Stimulated activated naive CD8-positive, alpha-beta T cell treated with anti-CD3 and anti-CD28 coated beads, Interleukin-15, Interleukin-2, amounts not matched to agents 100 ng/mL and 50 ng/mL, for 24 hours (primary cell): Measurements from ENCODE around the gene AUTS2.

Experiments used
- H3K27ac Mint-ChIP-seq: one replicate; pipeline ENCODE4 v1.8.0; 2021; ENCODE audit warnings: mild to moderate bottlenecking, mixed read lengths
- H3K27me3 Mint-ChIP-seq: one replicate; pipeline ENCODE4 v1.8.0; 2021; ENCODE audit warnings: mixed read lengths
- H3K36me3 Mint-ChIP-seq: one replicate; pipeline ENCODE4 v1.8.0; 2021; ENCODE audit warnings: low read depth, mixed read lengths
- H3K4me1 Mint-ChIP-seq: one replicate; pipeline ENCODE4 v1.8.0; 2021; ENCODE audit warnings: low read depth, mixed read lengths
- H3K4me3 Mint-ChIP-seq: one replicate; pipeline ENCODE4 v1.8.0; 2021; ENCODE audit warnings: mild to moderate bottlenecking, mixed read lengths
- H3K9me3 Mint-ChIP-seq: one replicate; pipeline ENCODE4 v1.8.0; 2021; ENCODE audit warnings: mixed read lengths

Gene AUTS2

GRCh38 chr7:69673074-69673473 is 74.8 kb downstream of the AUTS2 start:
- no peak overlapping the region for H3K4me3 Mint-ChIP-seq
- peaks cover 1% of the 10 kb centered on the region for H3K4me1 Mint-ChIP-seq
- no peaks in the 10 kb centered on the region for H3K9me3 Mint-ChIP-seq
- no peaks in the 10 kb centered on the region for H3K27me3 Mint-ChIP-seq
- no peaks in the 10 kb centered on the region for H3K36me3 Mint-ChIP-seq
- H3K27ac Mint-ChIP-seq = no peak overlapping the region

- Mint-ChIP-seq H3K36me3 (no peaks in the 10 kb centered on the region), H3K4me1 (no peaks in the 10 kb centered on the region), H3K9me3 (no peaks in the 10 kb centered on the region), H3K27me3 (no peaks in the 10 kb centered on the region), H3K4me3 (no peak overlapping the region), H3K27ac (no peak overlapping the region)
Measured at GRCh38 chr7:69674701-69675182, 76.5 kb downstream of the AUTS2 start.

GRCh38 chr7:69676247-69676646 is 78.0 kb downstream of the AUTS2 start:
- H3K4me3 Mint-ChIP-seq = no peak overlapping the region
- H3K27me3 Mint-ChIP-seq = no peaks in the 10 kb centered on the region
- H3K4me1 Mint-ChIP-seq = no peaks in the 10 kb centered on the region
- H3K36me3 Mint-ChIP-seq = no peaks in the 10 kb centered on the region
- no peaks in the 10 kb centered on the region for H3K9me3 Mint-ChIP-seq
- H3K27ac Mint-ChIP-seq = no peak overlapping the region

- Mint-ChIP-seq H3K27me3 (no peaks in the 10 kb centered on the region), H3K27ac (no peak overlapping the region), H3K9me3 (no peaks in the 10 kb centered on the region), H3K4me3 (no peak overlapping the region), H3K36me3 (no peaks in the 10 kb centered on the region), H3K4me1 (no peaks in the 10 kb centered on the region)
Measured at GRCh38 chr7:69677054-69677852, 79.0 kb downstream of the AUTS2 start.

- no peaks in the 10 kb centered on the region for H3K9me3 Mint-ChIP-seq
- H3K27me3 Mint-ChIP-seq = no peaks in the 10 kb centered on the region
- H3K27ac Mint-ChIP-seq = no peak overlapping the region
- no peaks in the 10 kb centered on the region for H3K4me1 Mint-ChIP-seq
- no peaks in the 10 kb centered on the region for H3K36me3 Mint-ChIP-seq
- H3K4me3 Mint-ChIP-seq = no peak overlapping the region
Measured at GRCh38 chr7:69677881-69678493, 79.7 kb downstream of the AUTS2 start.

GRCh38 chr7:69678494-69679187 is 80.4 kb downstream of the AUTS2 start:
- H3K27me3 Mint-ChIP-seq = no peaks in the 10 kb centered on the region
- no peak overlapping the region for H3K4me3 Mint-ChIP-seq
- no peaks in the 10 kb centered on the region for H3K9me3 Mint-ChIP-seq
- no peaks in the 10 kb centered on the region for H3K4me1 Mint-ChIP-seq
- no peaks in the 10 kb centered on the region for H3K36me3 Mint-ChIP-seq
- H3K27ac Mint-ChIP-seq = no peak overlapping the region

- Mint-ChIP-seq H3K27me3 (no peaks in the 10 kb centered on the region), H3K4me3 (no peak overlapping the region), H3K4me1 (no peaks in the 10 kb centered on the region), H3K27ac (no peak overlapping the region), H3K9me3 (no peaks in the 10 kb centered on the region), H3K36me3 (no peaks in the 10 kb centered on the region)
Measured at GRCh38 chr7:69681181-69681580, 82.9 kb downstream of the AUTS2 start.

- H3K4me3 Mint-ChIP-seq = no peak overlapping the region
- no peaks in the 10 kb centered on the region for H3K27me3 Mint-ChIP-seq
- no peaks in the 10 kb centered on the region for H3K4me1 Mint-ChIP-seq
- H3K36me3 Mint-ChIP-seq = no peaks in the 10 kb centered on the region
- H3K9me3 Mint-ChIP-seq = no peaks in the 10 kb centered on the region
- H3K27ac Mint-ChIP-seq = no peak overlapping the region
Measured at GRCh38 chr7:69682518-69682917, 84.2 kb downstream of the AUTS2 start.

GRCh38 chr7:69683002-69683401 is 84.7 kb downstream of the AUTS2 start:
- H3K27ac Mint-ChIP-seq = no peak overlapping the region
- no peaks in the 10 kb centered on the region for H3K4me1 Mint-ChIP-seq
- no peaks in the 10 kb centered on the region for H3K9me3 Mint-ChIP-seq
- no peaks in the 10 kb centered on the region for H3K27me3 Mint-ChIP-seq
- H3K36me3 Mint-ChIP-seq = no peaks in the 10 kb centered on the region
- no peak overlapping the region for H3K4me3 Mint-ChIP-seq

GRCh38 chr7:69684369-69685292 is 86.4 kb downstream of the AUTS2 start:
- Mint-ChIP-seq H3K9me3 (no peaks in the 10 kb centered on the region), H3K27me3 (no peaks in the 10 kb centered on the region), H3K4me3 (no peak overlapping the region), H3K4me1 (no peaks in the 10 kb centered on the region), H3K27ac (no peak overlapping the region), H3K36me3 (no peaks in the 10 kb centered on the region)

GRCh38 chr7:69685293-69685631 is 87.0 kb downstream of the AUTS2 start:
- Mint-ChIP-seq H3K27me3 (no peaks in the 10 kb centered on the region), H3K9me3 (no peaks in the 10 kb centered on the region), H3K27ac (no peak overlapping the region), H3K4me1 (no peaks in the 10 kb centered on the region), H3K36me3 (no peaks in the 10 kb centered on the region), H3K4me3 (no peak overlapping the region)

- H3K4me1 Mint-ChIP-seq = no peaks in the 10 kb centered on the region
- no peak overlapping the region for H3K27ac Mint-ChIP-seq
- no peaks in the 10 kb centered on the region for H3K36me3 Mint-ChIP-seq
- no peaks in the 10 kb centered on the region for H3K27me3 Mint-ChIP-seq
- no peaks in the 10 kb centered on the region for H3K9me3 Mint-ChIP-seq
- no peak overlapping the region for H3K4me3 Mint-ChIP-seq
Measured at GRCh38 chr7:69686366-69686765, 88.1 kb downstream of the AUTS2 start.

- Mint-ChIP-seq H3K36me3 (no peaks in the 10 kb centered on the region), H3K27ac (no peak overlapping the region), H3K4me1 (no peaks in the 10 kb centered on the region), H3K4me3 (no peak overlapping the region), H3K27me3 (no peaks in the 10 kb centered on the region), H3K9me3 (no peaks in the 10 kb centered on the region)
Measured at GRCh38 chr7:69687739-69688433, 89.6 kb downstream of the AUTS2 start.

GRCh38 chr7:69690329-69690728 is 92.1 kb downstream of the AUTS2 start:
- peaks cover 3% of the 10 kb centered on the region for H3K4me1 Mint-ChIP-seq
- H3K4me3 Mint-ChIP-seq = no peak overlapping the region
- H3K27ac Mint-ChIP-seq = no peak overlapping the region
- H3K36me3 Mint-ChIP-seq = no peaks in the 10 kb centered on the region
- no peaks in the 10 kb centered on the region for H3K9me3 Mint-ChIP-seq
- no peaks in the 10 kb centered on the region for H3K27me3 Mint-ChIP-seq
